GM21737 (cell line): ENCODE data around the gene SULT1A1.
"Not testable (repeated sequence)": the region's sequence is repeated elsewhere in the genome, so short reads cannot be mapped to it uniquely, and the experiment has no call there.

Experiments used
- ATAC-seq: cut with Tn5 transposase; IDR thresholded peaks from one replicate; pipeline ENCODE4 v1.9.1; 2021; ENCODE audit warnings: mild to moderate bottlenecking, moderate library complexity; ENCODE audit not compliant: unreplicated experiment

Gene SULT1A1

GRCh38 chr16:28608867-28609596 is 812 bp downstream of the SULT1A1 start:
- not testable (repeated sequence) for ATAC-seq

GRCh38 chr16:28608496-28608808 is 1.4 kb downstream of the SULT1A1 start:
- not testable (repeated sequence) for ATAC-seq

GRCh38 chr16:28607681-28608495 is 2.0 kb downstream of the SULT1A1 start:
- ATAC-seq, result not testable (repeated sequence)

- ATAC-seq, result no peak
These were observed 2.7 kb downstream of the SULT1A1 start for GRCh38 chr16:28607116-28607623.

- ATAC-seq, result no peak
These were observed 3.3 kb downstream of the SULT1A1 start for GRCh38 chr16:28606291-28607115.

GRCh38 chr16:28604186-28604565 is 5.7 kb downstream of the SULT1A1 start:
- ATAC-seq, result no peak

- no peak for ATAC-seq
These were observed 6.3 kb downstream of the SULT1A1 start for GRCh38 chr16:28603381-28604185.

- no peak for ATAC-seq
These were observed 7.3 kb downstream of the SULT1A1 start for GRCh38 chr16:28602529-28602928.

GRCh38 chr16:28602062-28602461 is 7.8 kb downstream of the SULT1A1 start:
- not testable (repeated sequence) for ATAC-seq

- not testable (repeated sequence) for ATAC-seq
These were observed 8.3 kb downstream of the SULT1A1 start for GRCh38 chr16:28601589-28601988.

GRCh38 chr16:28600965-28601364 is 8.9 kb downstream of the SULT1A1 start:
- not testable (repeated sequence) for ATAC-seq

GRCh38 chr16:28599377-28600285 is 10.2 kb downstream of the SULT1A1 start:
- not testable (repeated sequence) for ATAC-seq

- no peak for ATAC-seq
These were observed 12.1 kb downstream of the SULT1A1 start for GRCh38 chr16:28597692-28598261.

- no peak for ATAC-seq
These were observed 12.8 kb downstream of the SULT1A1 start, which contains the start of gene SULT1A2 for GRCh38 chr16:28596840-28597691. SULT1A2 (minus strand) TSS chr16:28597050; CDS start chr16:28595930, 1,120 bp downstream.

- no peak for ATAC-seq
These were observed 13.7 kb downstream of the SULT1A1 start for GRCh38 chr16:28596115-28596630.

- not testable (repeated sequence) for ATAC-seq
These were observed 14.4 kb downstream of the SULT1A1 start for GRCh38 chr16:28595451-28595850.

- no peak for ATAC-seq
These were observed 16.8 kb downstream of the SULT1A1 start for GRCh38 chr16:28592979-28593553.
